ENCODE data around the gene RNU6-8.
A peak's percentile ranks its signal among the peaks of the same experiment; 100 is the strongest.

Gene RNU6-8

DNA sequence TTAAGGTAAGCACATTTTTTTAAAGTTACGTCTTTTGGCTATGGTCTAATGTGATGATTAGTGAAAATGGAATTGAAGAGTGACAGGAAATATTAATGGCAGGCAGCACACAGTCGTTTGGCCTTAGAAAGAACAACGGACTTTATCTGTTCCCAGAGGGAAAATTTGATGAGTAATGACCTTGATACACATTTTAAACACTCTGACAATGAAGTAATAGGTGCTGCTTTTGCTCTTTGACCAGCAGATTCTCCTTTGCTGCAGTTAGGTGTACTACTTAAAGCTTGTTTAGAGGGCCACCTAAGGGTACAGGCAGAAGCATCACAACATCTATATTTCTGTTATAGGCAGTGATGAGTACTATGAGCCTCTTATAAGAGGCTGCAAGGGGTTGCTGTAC is 27.1 kb upstream of the RNU6-8 start:
- Histone ChIP-seq H3K36me3 (ENCODE audit: control insufficient read depth, insufficient read depth, low read length) (no peaks in the 10 kb centered on the region), H3K27me3 (ENCODE audit: control insufficient read depth, insufficient read depth, low read length) (no peaks in the 10 kb centered on the region), H3K4me3 (ENCODE audit: low read depth, low read length) (no peak overlapping the region), H3K9me3 (ENCODE audit: control insufficient read depth, insufficient read depth, low read length) (no peaks in the 10 kb centered on the region), H3K27ac (ENCODE audit: low read depth, low read length) (no peak overlapping the region), H3K9ac (ENCODE audit: low read depth, low read length) (no peak overlapping the region), H3K4me1 (ENCODE audit: control insufficient read depth, insufficient read depth, low read length) (no peaks in the 10 kb centered on the region)

DNA sequence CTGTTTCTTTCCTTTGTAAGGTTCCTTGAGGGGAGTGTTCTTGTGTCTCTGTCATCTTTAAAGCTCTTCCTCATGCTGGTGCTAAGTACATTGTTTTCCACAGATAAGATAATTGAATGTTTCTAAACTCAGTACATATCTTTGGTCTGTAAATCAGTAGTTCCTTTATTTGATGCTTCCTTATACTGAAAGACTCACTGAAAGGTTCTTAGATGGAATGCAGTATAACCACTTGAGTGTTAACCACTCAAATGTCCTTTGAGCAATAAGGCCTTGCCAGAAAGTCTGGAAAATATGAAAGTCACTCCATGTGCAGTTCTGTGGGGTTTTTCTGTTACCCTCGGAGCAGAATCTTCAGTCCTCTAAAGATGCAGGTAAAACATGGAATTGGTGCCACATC is 23.0 kb upstream of the RNU6-8 start:
- H3K9me3 ChIP-seq (ENCODE audit: control insufficient read depth, insufficient read depth, low read length) = no peaks in the 10 kb centered on the region
- H3K4me3 ChIP-seq (ENCODE audit: low read depth, low read length) = no peak overlapping the region
- H3K36me3 ChIP-seq (ENCODE audit: control insufficient read depth, insufficient read depth, low read length) = no peaks in the 10 kb centered on the region
- no peaks in the 10 kb centered on the region for H3K27me3 ChIP-seq (ENCODE audit: control insufficient read depth, insufficient read depth, low read length)
- no peak overlapping the region for H3K27ac ChIP-seq (ENCODE audit: low read depth, low read length)
- H3K9ac ChIP-seq (ENCODE audit: low read depth, low read length) = no peak overlapping the region
- H3K4me1 ChIP-seq (ENCODE audit: control insufficient read depth, insufficient read depth, low read length) = no peaks in the 10 kb centered on the region

DNA sequence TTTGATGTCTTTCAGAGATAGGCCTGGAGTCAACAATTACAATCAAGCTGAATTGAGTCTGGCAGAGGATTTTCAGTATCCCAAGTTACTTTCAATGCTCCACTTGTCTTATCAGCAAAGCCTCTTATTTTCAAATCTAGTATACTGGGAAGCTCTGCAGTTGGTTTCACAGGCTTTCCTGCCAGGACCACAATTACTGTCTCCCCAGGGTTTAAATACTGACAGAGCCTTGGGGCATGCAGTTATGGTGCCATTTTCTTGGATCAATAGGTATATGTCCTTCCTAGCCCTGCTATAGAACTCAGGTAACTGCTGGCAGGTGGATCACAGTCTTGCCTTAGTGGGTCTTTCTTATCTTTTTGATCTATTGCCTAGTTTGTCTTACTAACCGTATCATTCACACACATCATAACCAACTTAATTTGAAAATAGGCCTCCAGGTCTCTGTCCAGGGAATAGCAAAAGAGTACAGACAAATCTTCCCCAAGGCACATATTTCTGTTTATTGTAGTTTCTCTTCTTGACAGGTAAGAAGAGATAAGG is 22.4 kb upstream of the RNU6-8 start:
- no peak overlapping the region for H3K4me3 ChIP-seq (ENCODE audit: low read depth, low read length)
- no peaks in the 10 kb centered on the region for H3K36me3 ChIP-seq (ENCODE audit: control insufficient read depth, insufficient read depth, low read length)
- no peaks in the 10 kb centered on the region for H3K27me3 ChIP-seq (ENCODE audit: control insufficient read depth, insufficient read depth, low read length)
- H3K27ac ChIP-seq (ENCODE audit: low read depth, low read length) = no peak overlapping the region
- H3K9me3 ChIP-seq (ENCODE audit: control insufficient read depth, insufficient read depth, low read length) = no peaks in the 10 kb centered on the region
- no peak overlapping the region for H3K9ac ChIP-seq (ENCODE audit: low read depth, low read length)
- H3K4me1 ChIP-seq (ENCODE audit: control insufficient read depth, insufficient read depth, low read length) = no peaks in the 10 kb centered on the region

DNA sequence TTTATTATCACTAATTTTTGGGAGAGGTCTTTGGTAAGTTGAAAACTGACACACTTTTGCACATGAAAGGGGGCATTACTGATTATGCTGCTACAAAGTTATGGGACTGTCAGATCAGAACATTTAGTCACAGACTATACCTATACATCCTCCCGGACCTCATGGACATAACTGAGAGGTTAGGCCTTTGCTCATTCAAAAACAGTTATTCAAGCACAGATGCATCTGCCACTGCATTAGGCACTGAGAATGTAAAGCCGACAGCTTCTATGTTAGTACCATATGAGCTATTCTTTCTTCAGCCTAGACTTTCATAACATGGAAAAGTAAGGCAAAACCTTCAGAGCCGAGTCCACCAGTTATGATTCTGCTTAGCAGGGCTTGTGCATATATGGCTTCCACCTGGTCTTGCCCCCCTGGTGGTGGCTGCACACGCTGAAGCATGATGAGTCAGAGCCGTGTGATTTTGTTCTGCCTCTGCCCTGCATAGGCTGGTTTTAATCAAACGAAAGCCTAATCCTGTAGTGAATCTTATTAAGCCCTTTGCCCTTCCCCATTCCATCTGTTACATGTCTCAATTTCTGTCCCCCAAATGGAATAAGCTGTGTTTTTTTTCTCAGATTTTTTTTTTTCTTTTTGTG is 21.8 kb upstream of the RNU6-8 start:
- Histone ChIP-seq H3K27ac (ENCODE audit: low read depth, low read length) (no peak overlapping the region), H3K4me3 (ENCODE audit: low read depth, low read length) (no peak overlapping the region), H3K9me3 (ENCODE audit: control insufficient read depth, insufficient read depth, low read length) (no peaks in the 10 kb centered on the region), H3K9ac (ENCODE audit: low read depth, low read length) (no peak overlapping the region), H3K4me1 (ENCODE audit: control insufficient read depth, insufficient read depth, low read length) (no peaks in the 10 kb centered on the region), H3K27me3 (ENCODE audit: control insufficient read depth, insufficient read depth, low read length) (no peaks in the 10 kb centered on the region), H3K36me3 (ENCODE audit: control insufficient read depth, insufficient read depth, low read length) (no peaks in the 10 kb centered on the region)

DNA sequence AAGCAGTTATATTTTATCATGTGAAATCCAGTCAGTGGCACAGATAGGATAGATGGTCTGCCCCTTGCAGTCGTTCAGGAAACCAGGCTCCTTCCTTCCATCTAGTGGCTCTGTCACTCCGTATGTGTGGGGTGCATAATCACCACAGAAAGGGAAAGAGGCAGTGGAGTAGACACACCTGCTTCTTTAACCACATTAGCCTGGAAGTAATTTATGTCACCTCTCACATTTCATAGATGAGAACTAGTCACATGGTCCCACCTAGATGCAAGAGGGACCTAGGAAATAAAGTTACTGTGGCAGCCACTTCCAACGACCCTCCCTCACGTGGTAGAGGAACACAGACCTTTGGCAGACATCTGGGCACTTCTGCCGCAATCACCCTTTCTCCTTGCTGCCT is 14.2 kb upstream of the RNU6-8 start:
- Histone ChIP-seq H3K4me3 (ENCODE audit: low read depth, low read length) (no peak overlapping the region), H3K36me3 (ENCODE audit: control insufficient read depth, insufficient read depth, low read length) (no peaks in the 10 kb centered on the region), H3K27me3 (ENCODE audit: control insufficient read depth, insufficient read depth, low read length) (no peaks in the 10 kb centered on the region), H3K4me1 (ENCODE audit: control insufficient read depth, insufficient read depth, low read length) (peaks cover 4% of the 10 kb centered on the region; the same call in 1 of the 2 replicates), H3K9me3 (ENCODE audit: control insufficient read depth, insufficient read depth, low read length) (no peaks in the 10 kb centered on the region), H3K27ac (ENCODE audit: low read depth, low read length) (no peak overlapping the region), H3K9ac (ENCODE audit: low read depth, low read length) (no peak overlapping the region)

DNA sequence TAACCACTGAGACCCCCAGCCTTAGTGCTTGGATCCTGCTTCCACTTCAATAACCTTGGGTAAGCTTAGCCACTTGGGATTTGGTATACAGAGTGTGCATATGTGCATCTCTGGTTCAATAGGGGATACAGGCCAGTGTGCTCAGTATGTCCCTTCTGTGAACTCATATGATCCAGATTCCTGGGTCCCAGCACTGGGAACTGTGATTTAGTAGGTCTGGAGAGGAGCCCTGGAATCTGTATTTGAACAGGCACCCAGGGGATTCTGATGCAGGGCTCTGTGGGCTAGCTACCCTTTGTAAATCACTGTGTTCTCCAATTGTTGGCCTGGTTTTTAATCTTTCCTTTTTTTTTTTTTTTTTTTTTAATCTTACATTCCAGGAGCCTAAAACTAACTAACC is 9.8 kb upstream of the RNU6-8 start:
- Histone ChIP-seq H3K36me3 (ENCODE audit: control insufficient read depth, insufficient read depth, low read length) (no peaks in the 10 kb centered on the region), H3K9me3 (ENCODE audit: control insufficient read depth, insufficient read depth, low read length) (no peaks in the 10 kb centered on the region), H3K27me3 (ENCODE audit: control insufficient read depth, insufficient read depth, low read length) (no peaks in the 10 kb centered on the region), H3K4me1 (ENCODE audit: control insufficient read depth, insufficient read depth, low read length) (no peaks in the 10 kb centered on the region), H3K4me3 (ENCODE audit: low read depth, low read length) (no peak overlapping the region), H3K27ac (ENCODE audit: low read depth, low read length) (no peak overlapping the region), H3K9ac (ENCODE audit: low read depth, low read length) (no peak overlapping the region)

DNA sequence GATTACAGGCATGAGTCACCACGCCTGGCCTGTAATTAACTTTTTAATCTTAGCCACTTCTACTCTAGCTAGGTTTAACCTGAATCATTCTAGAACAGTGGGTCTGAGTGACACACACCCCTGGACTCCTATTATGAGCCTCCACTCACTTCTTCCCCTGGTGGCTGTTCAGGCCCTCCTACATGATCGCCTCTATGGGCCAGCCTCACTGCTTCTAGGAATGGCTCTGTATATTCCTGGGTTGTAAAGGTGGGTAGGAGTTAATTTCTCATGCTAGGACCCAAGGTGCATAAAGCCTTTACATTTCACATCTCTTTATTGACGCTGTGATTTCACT is 8.0 kb upstream of the RNU6-8 start:
- Histone ChIP-seq H3K36me3 (ENCODE audit: control insufficient read depth, insufficient read depth, low read length) (no peaks in the 10 kb centered on the region), H3K9ac (ENCODE audit: low read depth, low read length) (no peak overlapping the region), H3K9me3 (ENCODE audit: control insufficient read depth, insufficient read depth, low read length) (no peaks in the 10 kb centered on the region), H3K27me3 (ENCODE audit: control insufficient read depth, insufficient read depth, low read length) (no peaks in the 10 kb centered on the region), H3K4me1 (ENCODE audit: control insufficient read depth, insufficient read depth, low read length) (no peaks in the 10 kb centered on the region), H3K27ac (ENCODE audit: low read depth, low read length) (no peak overlapping the region), H3K4me3 (ENCODE audit: low read depth, low read length) (no peak overlapping the region)

DNA sequence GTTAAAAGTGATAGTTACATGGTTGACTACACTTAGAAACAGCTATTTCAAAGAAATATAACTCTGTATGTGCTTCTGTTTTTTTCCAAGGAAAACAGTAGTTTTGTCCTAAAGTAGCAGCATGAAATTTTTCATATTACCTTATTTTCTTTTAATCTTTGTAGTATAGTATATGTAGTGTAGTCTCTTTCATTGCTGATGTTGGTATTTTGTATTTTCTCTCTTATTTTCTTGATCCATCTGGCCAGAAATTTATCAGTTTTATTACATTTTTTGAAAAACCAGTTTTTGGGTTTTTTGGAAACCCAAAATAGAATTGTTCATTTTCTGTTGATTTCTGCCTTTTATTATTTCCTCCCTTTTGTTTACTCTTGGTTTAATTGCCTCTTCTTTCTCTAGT is 6.4 kb upstream of the RNU6-8 start:
- Histone ChIP-seq H3K36me3 (ENCODE audit: control insufficient read depth, insufficient read depth, low read length) (no peaks in the 10 kb centered on the region), H3K9ac (ENCODE audit: low read depth, low read length) (no peak overlapping the region), H3K27me3 (ENCODE audit: control insufficient read depth, insufficient read depth, low read length) (no peaks in the 10 kb centered on the region), H3K9me3 (ENCODE audit: control insufficient read depth, insufficient read depth, low read length) (no peaks in the 10 kb centered on the region), H3K4me3 (ENCODE audit: low read depth, low read length) (no peak overlapping the region), H3K4me1 (ENCODE audit: control insufficient read depth, insufficient read depth, low read length) (no peaks in the 10 kb centered on the region), H3K27ac (ENCODE audit: low read depth, low read length) (no peak overlapping the region)

DNA sequence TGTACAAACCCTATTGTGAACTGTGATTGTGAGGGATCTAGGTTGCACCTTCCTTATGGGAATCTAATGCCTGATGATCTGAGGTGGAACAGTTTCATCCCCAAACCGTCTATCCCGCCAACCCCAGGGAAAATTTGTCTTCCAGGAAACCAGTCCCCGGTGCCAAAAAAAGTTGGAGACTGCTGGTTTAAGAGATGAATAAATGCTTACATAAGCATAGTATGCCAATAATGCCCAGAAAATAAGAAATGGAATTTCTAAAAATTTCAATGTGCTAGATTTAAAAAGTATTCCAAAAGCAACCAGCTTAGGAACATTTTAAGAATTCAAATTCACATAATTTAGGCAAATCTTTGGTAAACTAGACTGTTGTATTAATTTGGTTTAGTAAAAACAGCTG is 5.4 kb upstream of the RNU6-8 start:
- Histone ChIP-seq H3K27me3 (ENCODE audit: control insufficient read depth, insufficient read depth, low read length) (no peaks in the 10 kb centered on the region), H3K36me3 (ENCODE audit: control insufficient read depth, insufficient read depth, low read length) (no peaks in the 10 kb centered on the region), H3K27ac (ENCODE audit: low read depth, low read length) (no peak overlapping the region), H3K4me1 (ENCODE audit: control insufficient read depth, insufficient read depth, low read length) (no peaks in the 10 kb centered on the region), H3K9me3 (ENCODE audit: control insufficient read depth, insufficient read depth, low read length) (no peaks in the 10 kb centered on the region), H3K4me3 (ENCODE audit: low read depth, low read length) (no peak overlapping the region), H3K9ac (ENCODE audit: low read depth, low read length) (no peak overlapping the region)

DNA sequence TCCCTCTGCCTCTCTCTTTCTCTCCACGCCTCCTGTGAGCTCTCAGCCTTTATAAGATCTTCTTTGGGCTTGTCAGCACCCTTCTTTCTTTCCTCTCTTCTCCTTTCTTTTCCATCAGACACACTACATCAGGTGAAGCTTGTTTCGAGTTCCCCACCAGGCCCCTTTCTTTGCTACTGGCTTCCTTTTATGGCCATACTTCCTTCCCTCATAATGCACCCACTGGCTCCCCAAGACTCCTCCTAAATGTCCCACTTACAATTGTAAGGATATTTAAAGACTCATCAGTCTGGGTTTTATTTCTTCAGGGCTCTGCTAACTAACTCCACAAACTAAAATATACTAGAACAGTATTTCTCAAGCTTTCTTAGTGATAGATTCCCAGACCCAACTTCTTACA is 3.5 kb upstream of the RNU6-8 start:
- Histone ChIP-seq H3K9ac (ENCODE audit: low read depth, low read length) (no peak overlapping the region), H3K4me3 (ENCODE audit: low read depth, low read length) (no peak overlapping the region), H3K4me1 (ENCODE audit: control insufficient read depth, insufficient read depth, low read length) (no peaks in the 10 kb centered on the region), H3K27ac (ENCODE audit: low read depth, low read length) (peak overlapping the region; percentile 21), H3K9me3 (ENCODE audit: control insufficient read depth, insufficient read depth, low read length) (no peaks in the 10 kb centered on the region), H3K36me3 (ENCODE audit: control insufficient read depth, insufficient read depth, low read length) (no peaks in the 10 kb centered on the region), H3K27me3 (ENCODE audit: control insufficient read depth, insufficient read depth, low read length) (0 out of 2 replicates have a peak, but pooled peaks cover 4% of the 10 kb centered on the region)

DNA sequence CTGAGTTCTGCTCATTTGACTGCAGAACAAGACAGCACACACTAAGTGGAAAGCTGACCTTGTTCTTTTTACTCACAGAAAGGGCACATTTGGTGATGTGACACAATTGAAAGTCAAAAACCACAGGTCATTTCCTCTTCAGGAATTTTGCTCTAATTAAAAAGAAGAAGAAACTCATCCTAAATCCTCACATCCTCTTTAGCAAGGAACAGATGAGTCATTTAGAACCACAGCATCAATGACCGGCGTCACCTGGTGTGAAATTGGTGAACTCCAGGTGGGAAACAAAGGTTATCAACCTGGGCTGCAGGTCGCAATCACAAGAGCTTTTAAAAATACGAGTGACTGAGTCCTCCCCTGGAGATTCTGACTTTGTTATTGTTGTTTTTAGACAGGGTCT is 2.9 kb upstream of the RNU6-8 start:
- 0 out of 2 replicates have a peak, but pooled peaks cover 4% of the 10 kb centered on the region for H3K27me3 ChIP-seq (ENCODE audit: control insufficient read depth, insufficient read depth, low read length)
- no peaks in the 10 kb centered on the region for H3K4me1 ChIP-seq (ENCODE audit: control insufficient read depth, insufficient read depth, low read length)
- no peaks in the 10 kb centered on the region for H3K9me3 ChIP-seq (ENCODE audit: control insufficient read depth, insufficient read depth, low read length)
- no peaks in the 10 kb centered on the region for H3K36me3 ChIP-seq (ENCODE audit: control insufficient read depth, insufficient read depth, low read length)
- H3K27ac ChIP-seq (ENCODE audit: low read depth, low read length) = peak overlapping the region; percentile 21
- H3K9ac ChIP-seq (ENCODE audit: low read depth, low read length) = no peak overlapping the region
- H3K4me3 ChIP-seq (ENCODE audit: low read depth, low read length) = no peak overlapping the region
